Peyer's patch (tissue), 4 donors: Measurements from ENCODE around the gene ZHX3. TPM values are rescaled to one million over a fixed set of nuclear protein-coding genes. Genes with fewer than 3 reads are reported as not detected.
A peak's percentile ranks its signal among the peaks of the same experiment; 100 is the strongest.

Source experiments
- DNase-seq, 3 donors: peaks; one replicate each; pipeline ENCODE4 v3.0.0-alpha.2; 2017 to 2019
- H3K27ac ChIP-seq, 4 donors: fragments of 200-600 bp; sonication (generic); one replicate each; pipeline ENCODE4 v1.5.1; 2016 to 2019
- H3K27me3 ChIP-seq, 2 donors: fragments of 200-600 bp; sonication (generic); one replicate each; pipeline ENCODE4 v1.5.1; 2019
- H3K36me3 ChIP-seq, 3 donors: fragments of 200-600 bp; sonication (generic); one replicate each; pipeline ENCODE4 v1.5.1; 2016 to 2019
- H3K4me1 ChIP-seq, 4 donors: fragments of 200-600 bp; sonication (generic); one replicate each; pipeline ENCODE4 v1.5.1; 2016 to 2019
- H3K4me3 ChIP-seq, 4 donors: fragments of 200-600 bp; sonication (generic); 1 replicate in 3 of 4; 2 replicates in 1 of 4; pipeline ENCODE4 v1.5.1; 2016 to 2019; ENCODE audit warnings: mild to moderate bottlenecking in 1 of 4
- H3K9me3 ChIP-seq, 4 donors: fragments of 200-600 bp; sonication (generic); one replicate each; pipeline ENCODE4 v1.5.1; 2016 to 2019; ENCODE audit warnings: mild to moderate bottlenecking in 1 of 4
- CTCF ChIP-seq, 6 experiments: fragments of 450-650 bp in 4 of 6; fragments of 200-600 bp in 2 of 6; sonication (generic) in 1 of 6; IDR thresholded peaks; one replicate each; pipeline ENCODE4 v1.5.1; 2017 to 2019; ENCODE audit warnings: antibody characterized with exemption in 6 of 6, mild to moderate bottlenecking in 3 of 6, moderate library complexity in 1 of 6
- POLR2A ChIP-seq, 2 donors: fragments of 450-650 bp; IDR thresholded peaks; one replicate each; pipeline ENCODE4 v1.5.1; 2017; ENCODE audit warnings: antibody characterized with exemption in 2 of 2, mild to moderate bottlenecking in 2 of 2, moderate library complexity in 2 of 2
- total RNA-seq, 4 donors: library from RNA; depleted of rRNA; stranded (reverse); fragments of >200 nt; gene quantifications; one replicate each; pipeline ENCODE4 v1.1.0, GENCODE V29; 2016

ZHX3 gene
- total RNA-seq, 4 donors from 2014 or later, result 33.8 to 53.0 (median 39.5) TPM

GRCh38 chr20:41185013-41185757, 132.3 kb downstream of the ZHX3 start:
- Histone ChIP-seq H3K27me3 (no peaks in the 10 kb centered on the region), H3K9me3 (no peaks in the 10 kb centered on the region), H3K27ac (no peak overlapping the region), H3K36me3 (peaks cover 0 to 26% (median 0%) of the 10 kb centered on the region in 3 donors), H3K4me1 (no peaks in the 10 kb centered on the region), H3K4me3 (no peak overlapping the region)
- DNase-seq, result peak in 2 of 3 donors; percentile 7 to 36
- TF ChIP-seq POLR2A (IDR thresholded peaks at IDR 0.05) (no peak), CTCF (IDR thresholded peaks at IDR 0.05) (no peak)

GRCh38 chr20:41183831-41184230, 133.7 kb downstream of the ZHX3 start:
- Histone ChIP-seq H3K4me3 (no peak overlapping the region), H3K27me3 (no peaks in the 10 kb centered on the region), H3K27ac (no peak overlapping the region), H3K9me3 (no peaks in the 10 kb centered on the region), H3K36me3 (peaks cover 0 to 26% (median 0%) of the 10 kb centered on the region in 3 donors), H3K4me1 (no peaks in the 10 kb centered on the region)
- DNase-seq, result no peak
- TF ChIP-seq POLR2A (IDR thresholded peaks at IDR 0.05), result no peak

- Histone ChIP-seq H3K9me3 (no peaks in the 10 kb centered on the region), H3K36me3 (peaks cover 0 to 26% (median 0%) of the 10 kb centered on the region in 3 donors), H3K4me3 (no peak overlapping the region), H3K27me3 (no peaks in the 10 kb centered on the region), H3K27ac (no peak overlapping the region), H3K4me1 (no peaks in the 10 kb centered on the region)
- no peak for TF ChIP-seq CTCF (IDR thresholded peaks at IDR 0.05)
- TF ChIP-seq POLR2A (IDR thresholded peaks at IDR 0.05), result no peak
- peak in 2 of 3 donors; percentile 12 to 38 for DNase-seq
These were observed 134.1 kb downstream of the ZHX3 start for GRCh38 chr20:41183391-41183790.

- Histone ChIP-seq H3K4me3 (no peak overlapping the region), H3K9me3 (no peaks in the 10 kb centered on the region), H3K4me1 (no peaks in the 10 kb centered on the region), H3K27ac (no peak overlapping the region), H3K27me3 (no peaks in the 10 kb centered on the region), H3K36me3 (peaks cover 0 to 26% (median 0%) of the 10 kb centered on the region in 3 donors)
- TF ChIP-seq POLR2A (IDR thresholded peaks at IDR 0.05) (no peak), CTCF (IDR thresholded peaks at IDR 0.05) (no peak)
- DNase-seq, result peak in 2 of 3 donors; percentile 14 to 34
These were observed 135.0 kb downstream of the ZHX3 start for GRCh38 chr20:41182296-41183212.

- H3K9me3 ChIP-seq, result no peaks in the 10 kb centered on the region
- DNase-seq, result peak in 2 of 3 donors; percentile 11 to 34
- H3K36me3 ChIP-seq, result peaks cover 0 to 26% (median 0%) of the 10 kb centered on the region in 3 donors
- TF ChIP-seq POLR2A (IDR thresholded peaks at IDR 0.05), result no peak
- no peak for TF ChIP-seq CTCF (IDR thresholded peaks at IDR 0.05)
- H3K4me1 ChIP-seq, result no peaks in the 10 kb centered on the region
- H3K4me3 ChIP-seq, result no peak overlapping the region
- no peak overlapping the region for H3K27ac ChIP-seq
- no peaks in the 10 kb centered on the region for H3K27me3 ChIP-seq
These were observed 136.0 kb downstream of the ZHX3 start for GRCh38 chr20:41181567-41181966.
